LNCAP (cell line): ENCODE data around the gene LARP1.

ENCODE experiments used
- CTCF ChIP-seq: fragments of 450-650 bp; IDR thresholded peaks from 2 replicates; pipeline ENCODE4 v1.5.1; 2017; ENCODE audit warnings: mild to moderate bottlenecking

The LARP1 gene

GRCh38 chr5:154756009-154756867 is 1.1 kb downstream of the LARP1 start:
- TF ChIP-seq CTCF, result no peak

GRCh38 chr5:154756868-154757813 is 2.0 kb downstream of the LARP1 start:
- TF ChIP-seq CTCF, result no peak

GRCh38 chr5:154757814-154758406 is 2.7 kb downstream of the LARP1 start:
- no peak for TF ChIP-seq CTCF

- no peak for TF ChIP-seq CTCF
Measured at GRCh38 chr5:154758493-154758892, 3.3 kb downstream of the LARP1 start.

- TF ChIP-seq CTCF, result no peak
Measured at GRCh38 chr5:154758977-154759376, 3.8 kb downstream of the LARP1 start.

GRCh38 chr5:154761046-154761736 is 6.0 kb downstream of the LARP1 start:
- TF ChIP-seq CTCF, result no peak

GRCh38 chr5:154762261-154762660 is 7.1 kb downstream of the LARP1 start:
- TF ChIP-seq CTCF, result no peak
